ENCODE results near the gene XPC. TPM values are rescaled to one million over a fixed set of nuclear protein-coding genes. Genes with fewer than 3 reads are reported as not detected.

The XPC gene
- total RNA-seq, 1 donor from 2014 or later: 31.8 TPM

DNA sequence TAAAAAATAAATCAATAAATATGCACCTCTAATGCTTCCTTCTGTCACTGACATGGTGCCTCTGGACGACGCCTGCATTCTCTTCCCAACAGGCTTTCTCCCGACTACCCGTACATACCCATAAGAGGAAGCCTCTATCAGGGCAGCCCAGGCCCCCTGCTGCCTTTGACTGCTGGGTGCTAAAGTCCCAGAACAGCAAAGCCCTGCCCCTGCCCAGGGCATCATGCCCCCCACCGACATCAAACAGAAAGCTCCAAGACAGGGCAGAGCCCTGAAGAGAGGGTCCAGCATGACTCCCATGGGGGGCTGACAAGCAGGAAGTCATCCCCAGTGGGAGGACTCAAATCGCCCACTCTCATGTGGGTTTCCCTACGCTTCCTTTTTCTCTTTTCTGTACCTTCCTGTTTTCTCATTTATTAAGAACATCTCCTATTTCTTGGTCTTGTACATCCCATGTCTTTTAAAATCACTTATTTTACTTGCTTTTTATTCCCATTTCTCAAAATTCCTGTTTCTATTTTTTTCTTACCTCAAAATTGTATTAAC, 23.4 kb downstream of the XPC start:
- Histone ChIP-seq H3K4me3 (no peak overlapping the region), H3K4me1 (no peaks in the 10 kb centered on the region), H3K9me3 (no peaks in the 10 kb centered on the region), H3K27me3 (ENCODE audit: low read depth) (no peaks in the 10 kb centered on the region), H3K27ac (no peak overlapping the region), H3K36me3 (peaks cover 91% of the 10 kb centered on the region)
- intact Hi-C loops (cut with DNase I): no loop called here
- DNase-seq (no peak), ATAC-seq (no peak)
- TF ChIP-seq, protein P1, sequence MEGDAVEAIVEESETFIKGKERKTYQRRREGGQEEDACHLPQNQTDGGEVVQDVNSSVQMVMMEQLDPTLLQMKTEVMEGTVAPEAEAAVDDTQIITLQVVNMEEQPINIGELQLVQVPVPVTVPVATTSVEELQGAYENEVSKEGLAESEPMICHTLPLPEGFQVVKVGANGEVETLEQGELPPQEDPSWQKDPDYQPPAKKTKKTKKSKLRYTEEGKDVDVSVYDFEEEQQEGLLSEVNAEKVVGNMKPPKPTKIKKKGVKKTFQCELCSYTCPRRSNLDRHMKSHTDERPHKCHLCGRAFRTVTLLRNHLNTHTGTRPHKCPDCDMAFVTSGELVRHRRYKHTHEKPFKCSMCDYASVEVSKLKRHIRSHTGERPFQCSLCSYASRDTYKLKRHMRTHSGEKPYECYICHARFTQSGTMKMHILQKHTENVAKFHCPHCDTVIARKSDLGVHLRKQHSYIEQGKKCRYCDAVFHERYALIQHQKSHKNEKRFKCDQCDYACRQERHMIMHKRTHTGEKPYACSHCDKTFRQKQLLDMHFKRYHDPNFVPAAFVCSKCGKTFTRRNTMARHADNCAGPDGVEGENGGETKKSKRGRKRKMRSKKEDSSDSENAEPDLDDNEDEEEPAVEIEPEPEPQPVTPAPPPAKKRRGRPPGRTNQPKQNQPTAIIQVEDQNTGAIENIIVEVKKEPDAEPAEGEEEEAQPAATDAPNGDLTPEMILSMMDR (IDR thresholded peaks at IDR 0.05): no peak

DNA sequence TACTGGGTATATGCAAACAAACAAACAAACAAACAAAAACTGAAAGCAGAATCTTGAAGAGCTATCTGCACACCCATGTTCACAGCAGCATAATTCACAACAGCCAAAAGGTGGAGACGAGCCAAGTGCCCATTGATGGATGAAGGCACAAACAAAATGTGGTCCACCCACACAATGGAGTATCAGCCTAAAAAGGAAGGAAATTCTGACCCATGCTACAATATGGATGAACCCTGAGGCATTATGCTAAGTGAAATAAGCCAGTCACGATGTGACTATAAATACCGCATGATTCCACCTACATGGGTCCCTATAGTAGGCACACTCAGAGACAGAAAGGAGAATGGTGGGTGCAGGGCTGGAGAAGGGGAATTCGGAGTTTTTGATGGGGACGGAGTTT, 24.1 kb downstream of the XPC start:
- TF ChIP-seq, protein P1 (IDR thresholded peaks at IDR 0.05): no peak
- Histone ChIP-seq H3K4me1 (no peaks in the 10 kb centered on the region), H3K9me3 (no peaks in the 10 kb centered on the region), H3K4me3 (no peak overlapping the region), H3K36me3 (peaks cover 91% of the 10 kb centered on the region), H3K27ac (no peak overlapping the region), H3K27me3 (ENCODE audit: low read depth) (no peaks in the 10 kb centered on the region)
- intact Hi-C loops (cut with DNase I): no loop called here
- ATAC-seq (no peak), DNase-seq (no peak)

DNA sequence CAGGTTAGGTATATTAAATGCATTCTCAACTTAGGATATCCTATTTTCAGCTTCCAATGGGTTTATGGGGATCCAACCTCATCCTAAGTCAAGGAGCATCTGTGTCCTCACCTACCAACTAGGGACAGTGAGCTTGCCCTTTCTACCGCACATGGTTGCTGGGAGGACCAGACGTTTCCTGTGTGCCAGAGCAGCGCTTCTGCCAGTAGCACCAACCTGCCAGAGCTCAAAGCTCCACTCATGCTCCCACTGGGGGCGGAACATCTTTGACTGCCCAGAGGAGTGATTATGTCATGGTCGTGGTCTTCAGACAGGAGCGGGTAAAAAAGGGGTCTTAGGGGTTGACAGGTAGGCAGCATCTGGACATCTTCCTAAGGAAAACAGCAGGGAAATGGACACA, 24.7 kb downstream of the XPC start:
- no peak for DNase-seq
- no peaks in the 10 kb centered on the region for H3K27me3 ChIP-seq (ENCODE audit: low read depth)
- H3K4me3 ChIP-seq: no peak overlapping the region
- no peak overlapping the region for H3K27ac ChIP-seq
- TF ChIP-seq, protein P1 (IDR thresholded peaks at IDR 0.05): no peak
- peaks cover 88% of the 10 kb centered on the region for H3K36me3 ChIP-seq
- no peaks in the 10 kb centered on the region for H3K9me3 ChIP-seq
- no peaks in the 10 kb centered on the region for H3K4me1 ChIP-seq
- ATAC-seq: no peak
- intact Hi-C loops (cut with DNase I): no loop called here

DNA sequence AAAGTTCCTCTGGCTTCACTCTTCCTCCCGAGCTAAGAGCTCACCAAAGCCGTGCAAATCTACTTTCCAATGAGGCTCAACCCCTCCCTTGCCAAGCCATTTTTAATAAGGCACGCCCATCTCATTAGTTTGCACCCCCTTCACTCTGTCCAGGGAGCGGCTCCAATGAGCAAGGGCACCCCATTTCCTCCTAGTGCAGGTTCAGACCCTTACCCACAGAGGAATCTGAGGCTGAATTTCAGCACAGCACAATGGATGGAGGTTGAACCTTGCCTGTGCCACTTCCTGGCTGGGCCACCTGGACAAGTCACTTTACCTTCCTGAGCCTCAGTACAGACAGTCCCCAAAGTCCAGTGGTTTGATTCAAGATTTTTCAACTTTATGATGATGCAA, 25.4 kb downstream of the XPC start:
- ATAC-seq (no peak), DNase-seq (no peak)
- H3K36me3 ChIP-seq: peaks cover 88% of the 10 kb centered on the region
- no peaks in the 10 kb centered on the region for H3K4me1 ChIP-seq
- intact Hi-C loops (cut with DNase I): no loop called here
- TF ChIP-seq, protein P1 (IDR thresholded peaks at IDR 0.05): no peak
- no peak overlapping the region for H3K27ac ChIP-seq
- H3K27me3 ChIP-seq (ENCODE audit: low read depth): no peaks in the 10 kb centered on the region
- H3K9me3 ChIP-seq: no peaks in the 10 kb centered on the region
- no peak overlapping the region for H3K4me3 ChIP-seq

DNA sequence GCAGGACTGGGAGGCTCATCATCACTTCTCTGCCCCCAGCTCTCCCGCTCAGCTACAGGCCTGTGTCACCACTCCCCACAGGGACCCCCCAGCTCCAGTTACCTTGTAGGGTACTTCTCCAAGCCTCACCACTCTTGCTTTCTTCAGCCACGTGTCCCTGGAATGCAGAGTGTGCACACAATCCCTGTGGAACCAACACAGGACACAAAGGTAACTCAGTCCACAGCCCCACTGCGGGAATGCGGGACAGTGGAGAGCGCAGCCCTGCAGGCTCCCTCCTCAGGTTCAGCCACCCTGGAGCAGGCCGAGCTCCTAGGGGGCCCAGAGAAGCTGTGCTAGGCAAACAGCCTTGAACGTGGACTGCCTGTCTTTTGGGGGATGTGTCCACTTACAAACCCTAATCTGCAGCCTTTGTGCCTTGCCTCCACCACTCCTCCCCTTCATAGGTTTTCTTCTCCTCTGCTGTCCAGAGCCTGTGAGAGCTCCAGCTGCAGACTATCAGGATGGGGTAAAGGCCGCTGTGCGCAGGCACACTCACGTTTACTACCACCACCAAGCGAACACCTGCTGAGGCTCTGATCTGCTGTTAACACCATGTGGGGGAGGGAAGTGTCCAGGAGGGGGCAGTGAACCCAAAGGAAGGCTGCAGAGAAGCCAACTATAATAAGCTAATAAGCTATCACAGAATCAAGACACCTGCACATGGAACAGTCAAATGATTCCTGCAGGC, 26.0 kb downstream of the XPC start:
- no peak for DNase-seq
- ATAC-seq: no peak

More for the DNA sequence above, 26.0 kb downstream of the XPC start:
- H3K4me1 ChIP-seq: peaks cover 6% of the 10 kb centered on the region
- H3K27ac ChIP-seq: no peak overlapping the region
- H3K36me3 ChIP-seq: peaks cover 88% of the 10 kb centered on the region
- intact Hi-C loops (cut with DNase I): no loop called here
- H3K4me3 ChIP-seq: no peak overlapping the region
- H3K9me3 ChIP-seq: no peaks in the 10 kb centered on the region
- no peaks in the 10 kb centered on the region for H3K27me3 ChIP-seq (ENCODE audit: low read depth)
- TF ChIP-seq, protein P1 (IDR thresholded peaks at IDR 0.05): no peak
